NT2/D1 (cell line): ENCODE data around the gene CHN1.

Source experiments
- DNase-seq: peaks from one replicate; pipeline ENCODE4 v3.0.0-alpha.2; 2011; ENCODE audit warnings: low read depth, low spot score
- H3K27me3 ChIP-seq: 2 replicates; pipeline ENCODE4 v1.6.0; 2011; ENCODE audit warnings: mild to moderate bottlenecking; ENCODE audit not compliant: insufficient read length, insufficient read depth
- H3K36me3 ChIP-seq: 2 replicates; pipeline ENCODE4 v1.6.1; 2011; ENCODE audit warnings: mild to moderate bottlenecking, low read length, mixed read lengths; ENCODE audit not compliant: insufficient read depth, insufficient read length
- H3K4me1 ChIP-seq: 2 replicates; pipeline ENCODE4 v1.5.1; 2011; ENCODE audit not compliant: insufficient read depth, insufficient read length
- H3K4me3 ChIP-seq: 2 replicates; pipeline ENCODE4 v1.5.1; 2011; ENCODE audit warnings: low read depth; ENCODE audit not compliant: insufficient read length
- H3K9ac ChIP-seq: 2 replicates; pipeline ENCODE4 v1.6.0; 2011; ENCODE audit warnings: low read depth; ENCODE audit not compliant: insufficient read length
- H3K9me3 ChIP-seq: 2 replicates; pipeline ENCODE4 v1.5.1; 2011; ENCODE audit warnings: mild to moderate bottlenecking, low read length; ENCODE audit not compliant: insufficient read depth
- SUZ12 ChIP-seq: IDR thresholded peaks from 2 replicates; pipeline ENCODE4 v1.6.1; 2011; ENCODE audit not compliant: insufficient read length, insufficient read depth; ENCODE audit errors: extremely low read depth
- YY1 ChIP-seq: IDR thresholded peaks from 2 replicates; pipeline ENCODE4 v1.6.1; 2011; ENCODE audit not compliant: insufficient read length, insufficient read depth
- ZNF274 ChIP-seq: IDR thresholded peaks from 2 replicates; pipeline ENCODE4 v1.6.1; 2011; ENCODE audit warnings: mild to moderate bottlenecking, low read depth, low read length

CHN1 gene

DNA sequence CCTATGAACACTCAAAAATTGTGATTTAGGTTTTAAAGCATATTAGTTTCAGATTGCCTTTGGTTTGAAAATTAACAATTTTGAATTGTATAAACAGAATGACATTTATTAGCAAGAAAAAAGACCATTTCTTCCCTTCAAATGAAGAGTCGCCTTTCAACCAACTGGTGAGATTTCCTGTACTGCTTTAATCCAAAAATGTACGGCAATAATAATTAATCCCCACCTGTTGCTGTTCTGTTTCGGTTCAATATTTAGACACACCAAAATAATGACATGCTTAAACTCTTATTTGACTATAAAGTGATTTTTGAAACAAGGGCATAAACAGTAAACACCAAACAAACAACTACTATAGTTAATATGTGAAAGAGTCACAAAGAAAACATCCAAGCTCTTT, 39.6 kb downstream of the CHN1 start:
- H3K27me3 ChIP-seq, result no peaks in the 10 kb centered on the region
- no peak overlapping the region for H3K9ac ChIP-seq
- peaks cover 2% of the 10 kb centered on the region for H3K4me1 ChIP-seq
- DNase-seq, result no peak
- H3K36me3 ChIP-seq, result no peaks in the 10 kb centered on the region
- H3K9me3 ChIP-seq, result peaks cover 9% of the 10 kb centered on the region; the same call in 1 of the 2 replicates
- TF ChIP-seq YY1, result no peak
- no peak for TF ChIP-seq ZNF274
- no peak for TF ChIP-seq SUZ12
- no peak overlapping the region for H3K4me3 ChIP-seq

DNA sequence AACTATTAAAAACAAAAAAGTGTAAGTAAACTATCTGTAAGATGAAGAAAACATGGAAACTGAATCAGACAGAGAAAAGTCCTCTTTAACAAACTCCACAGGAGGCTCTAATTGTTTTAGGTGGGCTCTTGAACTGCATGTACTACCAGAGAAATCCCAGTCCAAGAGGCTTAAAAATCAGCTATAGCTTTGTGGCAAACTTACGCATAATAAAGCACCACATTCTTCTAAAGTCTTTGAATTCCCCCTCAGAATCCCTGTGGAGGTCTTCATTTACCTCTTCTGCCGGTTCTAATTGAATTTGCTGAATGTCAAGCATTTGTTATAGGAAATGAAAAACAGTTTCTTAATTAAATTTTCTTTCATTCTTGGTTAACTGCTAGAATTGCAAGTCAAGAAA, 40.8 kb downstream of the CHN1 start:
- no peak for TF ChIP-seq SUZ12
- no peak for TF ChIP-seq YY1
- no peak for TF ChIP-seq ZNF274
- Histone ChIP-seq H3K27me3 (no peaks in the 10 kb centered on the region), H3K4me1 (peaks cover 4% of the 10 kb centered on the region), H3K36me3 (no peaks in the 10 kb centered on the region), H3K9ac (no peak overlapping the region), H3K9me3 (peaks cover 9% of the 10 kb centered on the region; the same call in 1 of the 2 replicates), H3K4me3 (no peak overlapping the region)
- peak; percentile 63 for DNase-seq

DNA sequence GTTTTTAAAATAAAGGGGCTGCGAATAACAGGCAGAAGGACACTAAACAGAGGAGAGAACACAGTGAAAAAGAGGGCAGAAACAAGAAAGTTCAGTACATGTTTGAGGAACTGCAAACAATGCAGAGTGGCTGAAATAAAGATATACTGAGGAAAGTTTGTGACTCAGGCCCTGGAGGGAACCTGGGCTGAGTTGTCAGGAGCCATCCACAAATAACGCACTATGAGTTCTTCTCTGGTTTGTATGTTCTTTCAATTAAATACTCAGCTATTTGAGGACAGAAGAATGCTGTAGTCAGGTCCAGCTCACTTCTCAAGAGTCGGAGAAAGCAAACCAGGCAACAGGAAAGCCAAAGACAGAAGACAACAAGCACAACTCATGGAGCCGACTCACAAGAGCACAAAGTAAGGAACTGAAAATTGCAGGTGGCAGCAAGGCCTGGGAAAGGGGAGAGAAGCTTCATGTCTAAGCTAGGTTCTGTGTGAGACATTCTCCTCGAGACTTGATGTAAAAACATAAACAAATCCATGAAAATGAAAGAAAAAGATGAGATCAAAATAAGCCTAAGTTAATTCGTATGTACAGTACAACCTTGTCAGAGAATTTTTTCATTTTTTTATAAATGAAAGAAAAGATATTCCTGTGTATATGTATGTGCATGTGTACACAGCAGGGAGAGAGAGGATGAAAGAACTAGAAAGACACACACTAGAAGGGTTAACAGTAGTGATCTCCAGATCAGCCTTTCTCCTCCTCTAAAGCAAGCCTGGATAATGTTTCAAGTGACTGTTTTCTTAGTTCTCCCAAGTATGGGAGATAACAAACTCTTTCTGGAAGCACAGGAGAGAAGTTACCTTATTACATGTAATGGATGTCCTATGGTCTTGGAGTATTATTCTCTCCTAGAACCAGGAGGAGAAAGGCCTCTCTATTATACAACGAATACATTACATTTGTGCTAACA, 41.5 kb downstream of the CHN1 start:
- Histone ChIP-seq H3K36me3 (no peaks in the 10 kb centered on the region), H3K9me3 (peaks cover 9% of the 10 kb centered on the region; the same call in 1 of the 2 replicates), H3K4me3 (no peak overlapping the region), H3K9ac (no peak overlapping the region), H3K27me3 (no peaks in the 10 kb centered on the region), H3K4me1 (peaks cover 5% of the 10 kb centered on the region)
- no peak for TF ChIP-seq YY1
- no peak for TF ChIP-seq ZNF274
- no peak for TF ChIP-seq SUZ12
- DNase-seq, result no peak

DNA sequence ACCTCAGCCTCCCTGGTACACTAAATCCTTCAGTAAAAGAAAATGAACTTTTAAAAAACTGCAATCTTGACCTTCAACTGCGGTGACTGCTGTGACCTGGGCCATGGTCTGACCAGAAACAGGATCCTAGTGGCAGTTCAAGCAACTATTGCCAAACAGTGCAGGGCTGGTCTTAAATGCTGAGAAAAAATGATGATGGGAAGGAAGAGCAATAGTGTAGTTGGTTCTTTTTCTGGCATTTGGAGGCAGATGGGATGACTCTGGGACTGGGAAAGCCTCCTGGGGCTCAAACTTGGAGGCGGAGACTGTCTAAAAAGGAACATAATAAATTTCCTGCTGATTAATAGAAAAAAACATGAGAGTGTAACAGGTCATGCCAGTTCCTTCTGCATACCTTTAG, 45.4 kb downstream of the CHN1 start:
- H3K4me1 ChIP-seq, result peaks cover 5% of the 10 kb centered on the region
- H3K4me3 ChIP-seq, result no peak overlapping the region
- no peak overlapping the region for H3K9ac ChIP-seq
- no peaks in the 10 kb centered on the region for H3K36me3 ChIP-seq
- no peaks in the 10 kb centered on the region for H3K27me3 ChIP-seq
- TF ChIP-seq ZNF274, result no peak
- TF ChIP-seq SUZ12, result no peak
- TF ChIP-seq YY1, result no peak
- DNase-seq, result no peak
- H3K9me3 ChIP-seq, result peaks cover 15% of the 10 kb centered on the region; the same call in 1 of the 2 replicates

DNA sequence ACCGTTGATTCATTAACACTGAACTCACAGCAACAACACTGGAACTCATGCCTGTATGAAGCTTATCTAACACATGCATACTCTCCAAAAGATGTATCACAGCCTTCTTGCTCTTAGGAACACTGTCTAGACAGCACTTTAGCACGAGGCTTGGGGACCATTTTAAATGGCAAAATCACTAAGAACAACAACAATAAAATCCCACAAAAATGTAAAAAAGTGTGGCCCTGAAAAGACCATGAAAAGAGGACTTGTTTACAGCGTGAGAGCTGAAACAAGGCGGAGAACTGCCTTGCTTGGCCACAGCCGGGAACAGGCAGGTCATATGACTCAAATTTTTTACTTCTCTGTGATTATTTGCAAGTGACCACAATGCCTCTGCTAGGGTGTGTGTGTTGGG, 48.1 kb downstream of the CHN1 start:
- Histone ChIP-seq H3K27me3 (no peaks in the 10 kb centered on the region), H3K4me1 (peaks cover 3% of the 10 kb centered on the region), H3K4me3 (no peak overlapping the region), H3K9me3 (0 out of 2 replicates have a peak, but pooled peaks cover 6% of the 10 kb centered on the region), H3K9ac (no peak overlapping the region), H3K36me3 (no peaks in the 10 kb centered on the region)
- TF ChIP-seq YY1 (no peak), ZNF274 (no peak), SUZ12 (no peak)
- no peak for DNase-seq

DNA sequence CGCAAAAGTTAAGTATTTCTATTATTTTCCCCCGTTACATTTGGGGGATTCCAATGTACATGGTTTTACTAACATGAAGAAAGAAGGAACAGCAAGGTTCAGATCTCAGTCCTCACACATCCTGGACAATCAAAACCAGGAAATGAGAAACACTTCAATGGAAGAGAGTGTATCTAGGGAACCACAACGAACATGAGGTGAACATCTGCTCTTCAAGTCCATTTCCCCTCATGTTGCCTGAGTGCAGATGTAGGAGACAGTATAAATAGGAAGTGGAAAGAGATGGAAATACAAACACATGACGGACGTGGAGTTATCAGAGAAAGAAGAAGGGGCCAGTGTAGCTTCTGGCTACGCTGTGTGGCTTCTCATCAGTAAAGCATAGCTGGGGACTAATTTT, 52.6 kb downstream of the CHN1 start:
- H3K9ac ChIP-seq, result no peak overlapping the region
- no peaks in the 10 kb centered on the region for H3K36me3 ChIP-seq
- no peaks in the 10 kb centered on the region for H3K27me3 ChIP-seq
- H3K4me1 ChIP-seq, result no peaks in the 10 kb centered on the region
- H3K9me3 ChIP-seq, result 0 out of 2 replicates have a peak, but pooled peaks cover 6% of the 10 kb centered on the region
- H3K4me3 ChIP-seq, result no peak overlapping the region
- DNase-seq, result no peak
- TF ChIP-seq YY1 (no peak), ZNF274 (no peak), SUZ12 (no peak)

DNA sequence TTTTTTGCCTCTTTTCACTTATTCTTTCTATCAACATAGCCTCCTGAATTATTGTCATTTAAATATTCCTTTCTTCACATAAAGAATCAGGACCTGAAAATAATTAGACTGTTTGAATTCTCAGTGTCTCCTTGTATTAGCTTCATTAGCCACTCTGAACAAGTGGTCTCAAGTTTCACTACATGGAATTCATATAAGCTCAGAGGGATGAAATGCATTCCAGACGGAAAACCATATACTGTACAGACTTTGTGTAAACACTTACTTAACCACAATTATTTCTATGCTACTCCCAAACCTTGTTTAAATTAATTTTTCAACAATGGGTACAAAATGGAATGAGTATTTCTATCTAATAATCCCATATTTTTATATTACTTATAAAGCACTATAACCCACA, 53.4 kb downstream of the CHN1 start:
- DNase-seq, result no peak
- Histone ChIP-seq H3K9me3 (0 out of 2 replicates have a peak, but pooled peaks cover 2% of the 10 kb centered on the region), H3K4me1 (no peaks in the 10 kb centered on the region), H3K27me3 (no peaks in the 10 kb centered on the region), H3K4me3 (no peak overlapping the region), H3K36me3 (no peaks in the 10 kb centered on the region), H3K9ac (no peak overlapping the region)
- TF ChIP-seq YY1 (no peak), SUZ12 (no peak), ZNF274 (no peak)
